HCEC 1CT (cell line): ENCODE results near the gene LCNL1.

Experiments
- DNase-seq: peaks from one replicate; pipeline ENCODE4 v3.0.0-alpha.2; 2017

The LCNL1 gene

GRCh38 chr9:136982232-136983051, at the start of gene LCNL1:
LCNL1 (plus strand) TSS chr9:136982993; CDS start chr9:136983587, 594 bp downstream.
- no peak for DNase-seq

DNA sequence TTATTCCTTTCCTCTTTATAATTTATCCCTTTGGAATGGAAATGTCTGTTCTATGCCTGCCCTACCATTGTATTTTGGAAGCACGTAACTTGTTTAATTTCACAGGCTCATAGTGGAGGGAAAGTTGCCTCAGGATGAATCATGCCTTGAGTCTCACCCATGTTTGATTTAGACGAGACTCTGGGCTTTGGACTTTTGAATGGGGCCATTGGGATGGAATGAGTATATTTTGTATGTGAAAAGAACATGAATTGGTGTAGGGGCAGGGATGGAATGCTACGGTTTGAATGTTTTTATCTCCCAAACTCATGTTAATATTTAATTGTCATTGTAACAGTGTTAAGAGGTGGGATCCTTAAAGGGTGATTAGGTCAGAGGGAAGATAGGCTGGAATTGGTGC, 48.5 kb upstream of the LCNL1 start:
- DNase-seq: no peak

DNA sequence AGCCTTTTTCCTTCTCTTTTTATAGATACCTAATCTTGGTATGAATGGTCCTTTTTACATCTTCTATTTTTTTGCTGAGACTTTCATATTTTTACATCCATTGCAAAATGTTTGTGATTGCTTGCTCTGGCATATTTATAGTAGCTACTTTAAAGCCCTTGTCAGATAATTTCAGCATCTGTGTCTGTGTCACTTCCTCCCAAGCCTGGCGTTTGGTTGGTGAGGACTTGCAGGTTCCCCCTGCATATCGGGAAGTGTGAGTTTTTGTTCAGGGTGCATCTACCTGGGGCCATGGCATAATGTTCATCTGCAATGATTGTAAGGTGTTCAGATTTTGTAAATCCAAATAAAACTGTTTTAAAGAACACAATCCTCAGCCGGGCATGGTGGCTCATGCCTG, 47.1 kb upstream of the LCNL1 start:
- no peak for DNase-seq

DNA sequence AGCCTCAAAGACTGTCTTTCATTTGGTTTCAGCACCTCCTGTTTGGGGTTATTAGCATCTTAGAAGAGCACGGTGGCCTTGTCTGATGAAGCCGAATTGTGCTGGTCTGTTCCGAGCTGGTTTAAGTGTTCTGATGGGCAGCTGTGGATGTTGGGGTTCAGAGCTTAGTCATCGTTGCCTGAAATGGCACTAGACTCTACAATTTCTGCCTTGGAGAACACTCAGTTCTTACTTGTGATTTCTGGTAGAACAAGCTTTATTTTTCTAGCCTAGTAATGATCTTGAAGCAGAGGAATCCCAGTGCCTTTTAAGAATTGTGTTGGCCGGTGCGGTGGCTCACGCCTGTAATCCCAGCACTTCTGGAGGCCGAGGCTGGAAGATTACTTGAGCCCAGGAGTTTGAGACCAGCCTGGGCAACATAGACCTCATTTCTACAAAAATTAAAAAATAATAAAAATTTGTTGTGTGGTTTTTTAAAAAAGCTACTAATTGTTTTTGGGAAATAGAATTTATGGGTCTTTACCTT, 46.1 kb upstream of the LCNL1 start:
- no peak for DNase-seq

GRCh38 chr9:136937186-136938001, 45.4 kb upstream of the LCNL1 start:
- no peak for DNase-seq

GRCh38 chr9:136939431-136939995, 43.3 kb upstream of the LCNL1 start:
- no peak for DNase-seq

GRCh38 chr9:136939996-136940525, 42.7 kb upstream of the LCNL1 start:
- no peak for DNase-seq

GRCh38 chr9:136940526-136941230, 42.1 kb upstream of the LCNL1 start:
- no peak for DNase-seq

DNA sequence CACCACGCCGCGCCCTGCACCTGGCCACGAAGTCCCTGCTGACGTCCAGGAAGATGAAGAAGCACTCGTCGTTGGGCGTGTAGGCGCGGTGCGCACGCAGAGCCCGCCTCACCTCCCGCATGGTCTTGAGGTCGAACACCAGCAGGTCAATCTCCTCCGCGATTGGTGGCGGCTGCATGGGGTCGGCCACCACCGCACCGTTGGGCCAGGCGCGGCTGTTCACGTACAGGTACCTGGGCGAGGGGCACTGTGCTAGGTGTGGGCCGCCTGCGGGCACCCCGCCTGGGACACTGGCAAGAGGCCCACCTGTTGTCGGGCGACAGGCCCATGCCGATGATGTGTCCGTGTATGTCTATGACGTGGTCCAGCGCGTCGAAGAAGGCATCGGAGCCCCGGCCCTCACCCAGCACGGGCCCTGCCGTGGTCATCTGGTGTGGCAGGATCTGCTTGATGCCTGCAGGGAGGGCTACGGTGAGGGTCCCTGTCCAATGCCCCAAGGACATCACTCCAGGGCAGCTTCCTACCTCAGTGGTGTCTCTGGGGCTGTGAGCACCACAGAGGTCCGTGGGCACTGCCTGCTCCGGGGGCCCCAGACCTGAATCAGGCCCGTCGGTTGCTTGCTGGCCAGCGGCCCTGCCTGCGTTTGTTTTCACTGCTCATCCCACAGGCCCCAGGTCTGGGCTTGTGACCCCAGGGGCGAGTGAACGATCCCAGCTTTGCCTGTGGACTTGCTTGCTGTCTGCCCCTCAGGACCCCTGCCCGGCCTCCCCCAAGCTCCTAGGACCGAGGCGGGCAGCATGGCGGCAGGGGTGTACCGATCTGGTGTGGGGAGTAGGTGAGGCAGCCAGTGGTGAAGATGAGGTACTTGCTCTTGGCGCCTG, 41.3 kb upstream of the LCNL1 start:
- no peak for DNase-seq

DNA sequence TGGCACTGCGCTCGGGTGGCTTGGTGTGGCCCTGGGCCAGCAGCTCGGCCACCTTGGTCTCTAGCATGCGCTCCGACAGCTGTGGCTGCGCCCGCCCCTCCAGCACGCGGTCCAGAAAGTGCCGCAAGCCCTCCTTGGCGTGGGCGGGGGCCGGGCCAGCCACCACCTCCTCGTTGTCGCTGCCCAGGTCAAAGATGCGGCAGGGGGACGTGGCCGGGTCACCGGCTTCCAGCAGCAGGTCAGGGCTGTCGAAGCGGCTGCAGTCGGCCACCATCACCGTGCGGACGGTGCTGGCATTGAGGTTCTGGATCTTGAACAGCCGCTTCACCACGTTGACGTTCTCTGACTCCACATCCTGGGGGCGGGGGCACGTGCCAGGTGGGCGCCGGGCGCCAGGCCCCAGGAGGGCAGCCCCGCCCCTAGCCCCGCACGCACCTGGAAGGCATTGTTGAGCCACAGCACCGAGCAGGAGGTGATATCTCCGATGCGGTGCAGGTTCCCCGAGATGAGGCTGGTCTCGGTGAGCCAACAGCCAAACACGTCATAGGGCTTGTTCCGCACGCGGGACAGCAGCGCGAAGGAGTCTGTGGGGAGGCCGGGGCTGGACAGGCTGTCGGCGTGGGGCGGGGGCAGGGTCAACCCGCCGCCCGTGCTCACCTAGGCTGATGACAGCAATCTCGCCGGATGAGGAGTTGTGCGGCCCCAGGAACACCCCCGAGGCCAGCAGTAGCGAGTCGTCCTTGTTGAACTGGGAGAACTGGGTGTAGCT, 40.5 kb upstream of the LCNL1 start:
- no peak for DNase-seq

DNA sequence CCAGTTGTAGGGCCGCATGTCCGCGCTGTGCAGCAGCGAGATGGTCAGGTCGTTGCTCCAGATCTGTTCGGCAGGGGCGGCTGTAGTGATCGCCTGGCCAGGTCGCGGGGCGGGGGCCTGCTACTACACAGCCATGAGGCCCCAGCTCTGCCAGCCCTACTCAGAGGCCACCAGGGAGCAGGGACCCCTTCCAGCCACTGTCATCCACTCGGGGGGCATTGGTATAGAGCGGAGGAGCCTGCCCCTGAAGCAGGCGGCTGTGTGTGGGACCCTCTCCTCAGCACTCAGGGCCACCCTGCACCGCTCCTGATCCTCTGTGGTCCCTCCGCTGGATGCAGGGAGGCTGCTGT, 39.9 kb upstream of the LCNL1 start:
- DNase-seq: no peak

- no peak for DNase-seq
Measured at GRCh38 chr9:136943291-136944211, 39.2 kb upstream of the LCNL1 start.

- peak; percentile 56 for DNase-seq
Measured at GRCh38 chr9:136944212-136944518, 38.6 kb upstream of the LCNL1 start.

- DNase-seq: peak; percentile 90
Measured at GRCh38 chr9:136944519-136945332, 38.1 kb upstream of the LCNL1 start, which contains the start of the genes C8G and FBXW5. C8G (plus strand) TSS chr9:136945243; CDS start chr9:136945321, 78 bp downstream. FBXW5 (minus strand) TSS chr9:136944738; CDS start chr9:136944083, 655 bp downstream.

- no peak for DNase-seq
Measured at GRCh38 chr9:136945333-136946227, 37.2 kb upstream of the LCNL1 start.

DNA sequence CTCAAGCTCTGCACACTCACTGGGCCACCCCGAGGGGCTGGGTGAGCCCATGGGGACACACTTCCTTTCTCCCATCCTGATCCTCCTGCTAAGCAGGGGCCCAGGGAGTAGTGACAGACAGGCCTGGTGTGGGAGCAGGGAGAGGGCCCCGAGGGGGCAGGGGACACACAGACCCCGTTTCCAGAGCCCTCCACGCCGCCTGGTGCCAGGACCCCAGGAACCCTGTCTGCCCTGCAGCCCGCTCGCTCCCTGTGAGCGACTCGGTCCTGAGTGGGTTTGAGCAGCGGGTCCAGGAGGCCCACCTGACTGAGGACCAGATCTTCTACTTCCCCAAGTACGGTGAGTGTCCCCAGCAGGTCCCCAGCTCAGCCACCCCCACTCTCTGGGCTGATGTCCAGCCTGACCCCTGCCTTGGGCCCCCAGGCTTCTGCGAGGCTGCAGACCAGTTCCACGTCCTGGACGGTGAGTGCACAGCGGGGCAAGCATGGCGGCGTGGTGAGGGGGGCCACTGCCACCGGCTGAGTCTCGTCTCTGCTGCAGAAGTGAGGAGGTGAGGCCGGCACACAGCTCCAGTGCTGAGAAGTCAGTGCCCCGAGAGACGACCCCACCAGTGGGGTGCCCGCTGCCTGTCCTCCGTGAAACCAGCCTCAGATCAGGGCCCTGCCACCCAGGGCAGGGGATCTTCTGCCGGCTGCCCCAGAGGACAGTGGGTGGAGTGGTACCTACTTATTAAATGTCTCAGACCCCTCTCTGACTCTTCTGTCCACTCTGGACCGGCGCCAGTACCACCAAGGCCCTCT, 36.4 kb upstream of the LCNL1 start:
- DNase-seq: no peak
